Measurements from ENCODE around the gene OR12D3.

Gene OR12D3

GRCh38 chr6:29375191-29375590 lies at the start of gene OR12D3:
Gene OR12D3, minus strand, starts transcription at chr6:29375291. Its CDS starts 4 bp downstream, at chr6:29375287.
- no peak for TF ChIP-seq CTCF (IDR thresholded peaks at IDR 0.05; ENCODE audit: control insufficient read depth, extremely low read depth, insufficient read depth)
- H3K4me3 ChIP-seq (ENCODE audit: low read depth, low read length): no peak within 1 kb of the TSS
- no peak for DNase-seq (ENCODE audit: low read depth)

- no peak for DNase-seq (ENCODE audit: low read depth)
- no peak overlapping the region for H3K4me3 ChIP-seq (ENCODE audit: low read depth, low read length)
- no peak for TF ChIP-seq CTCF (IDR thresholded peaks at IDR 0.05; ENCODE audit: control insufficient read depth, extremely low read depth, insufficient read depth)
These were observed 49.5 kb upstream of the OR12D3 start for GRCh38 chr6:29424575-29424974.

- DNase-seq (ENCODE audit: low read depth): no peak
- no peak overlapping the region for H3K4me3 ChIP-seq (ENCODE audit: low read depth, low read length)
- no peak for TF ChIP-seq CTCF (IDR thresholded peaks at IDR 0.05; ENCODE audit: control insufficient read depth, extremely low read depth, insufficient read depth)
These were observed 49.1 kb upstream of the OR12D3 start for GRCh38 chr6:29424168-29424567.

- no peak overlapping the region for H3K4me3 ChIP-seq (ENCODE audit: low read depth, low read length)
- TF ChIP-seq CTCF (IDR thresholded peaks at IDR 0.05; ENCODE audit: control insufficient read depth, extremely low read depth, insufficient read depth): no peak
- DNase-seq (ENCODE audit: low read depth): no peak
These were observed 44.4 kb upstream of the OR12D3 start for GRCh38 chr6:29419516-29419915.

GRCh38 chr6:29414588-29414987 lies 39.5 kb upstream of the OR12D3 start, which contains the start of gene OR12D1:
Gene OR12D1, plus strand, starts transcription at chr6:29414928.
- no peak for DNase-seq (ENCODE audit: low read depth)
- H3K4me3 ChIP-seq (ENCODE audit: low read depth, low read length): no peak within 1 kb of the TSS
- TF ChIP-seq CTCF (IDR thresholded peaks at IDR 0.05; ENCODE audit: control insufficient read depth, extremely low read depth, insufficient read depth): peak; percentile 51

GRCh38 chr6:29403801-29404200 lies 28.7 kb upstream of the OR12D3 start:
- TF ChIP-seq CTCF (IDR thresholded peaks at IDR 0.05; ENCODE audit: control insufficient read depth, extremely low read depth, insufficient read depth): no peak
- no peak for DNase-seq (ENCODE audit: low read depth)

GRCh38 chr6:29399525-29399924 lies 24.4 kb upstream of the OR12D3 start:
- H3K4me3 ChIP-seq (ENCODE audit: low read depth, low read length): no peak overlapping the region
- no peak for TF ChIP-seq CTCF (IDR thresholded peaks at IDR 0.05; ENCODE audit: control insufficient read depth, extremely low read depth, insufficient read depth)
- DNase-seq (ENCODE audit: low read depth): no peak

More at GRCh38 chr6:29403801-29404200, 28.7 kb upstream of the OR12D3 start:
- H3K4me3 ChIP-seq (ENCODE audit: low read depth, low read length): no peak overlapping the region
